Measurements from ENCODE around the gene IL17F. TPM values are rescaled to one million over a fixed set of nuclear protein-coding genes. Genes with fewer than 3 reads are reported as not detected.

The IL17F gene
- total RNA-seq, 1 experiment from 2014 or later: not detected

DNA sequence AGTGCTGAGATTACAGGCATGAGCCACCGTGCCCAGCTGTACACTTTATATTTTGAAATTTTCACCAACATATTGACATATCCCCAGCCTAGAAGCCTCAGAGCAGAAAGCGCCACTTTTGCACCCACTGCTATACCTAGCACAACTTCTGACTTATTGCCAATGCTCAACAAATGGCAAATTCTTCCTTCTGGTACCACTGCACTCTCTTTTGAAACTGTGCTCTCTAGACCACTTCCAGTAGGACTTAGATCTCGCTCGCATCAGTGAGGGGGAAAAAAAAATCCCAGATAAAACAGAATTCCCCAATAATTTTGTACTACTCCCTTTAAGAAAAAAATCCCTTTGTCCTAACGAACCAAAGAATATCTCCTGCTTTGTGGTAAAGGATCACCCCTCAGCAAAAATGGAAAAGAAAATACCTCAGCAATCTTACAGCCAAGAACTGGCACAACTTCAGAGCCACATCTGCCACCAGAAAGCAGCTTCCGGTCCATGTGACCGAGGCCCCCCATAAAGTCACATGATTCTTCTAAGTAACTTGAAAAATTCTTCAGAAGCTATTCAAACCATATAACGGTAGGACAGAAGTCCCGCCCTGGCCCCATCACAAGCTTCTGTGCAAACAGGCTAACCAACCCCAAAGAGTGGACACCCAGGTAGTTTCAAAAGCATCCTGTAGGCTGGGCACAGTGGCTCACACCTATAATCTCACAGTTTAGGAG, 18.5 kb upstream of the IL17F start:
- TF ChIP-seq, protein P1, sequence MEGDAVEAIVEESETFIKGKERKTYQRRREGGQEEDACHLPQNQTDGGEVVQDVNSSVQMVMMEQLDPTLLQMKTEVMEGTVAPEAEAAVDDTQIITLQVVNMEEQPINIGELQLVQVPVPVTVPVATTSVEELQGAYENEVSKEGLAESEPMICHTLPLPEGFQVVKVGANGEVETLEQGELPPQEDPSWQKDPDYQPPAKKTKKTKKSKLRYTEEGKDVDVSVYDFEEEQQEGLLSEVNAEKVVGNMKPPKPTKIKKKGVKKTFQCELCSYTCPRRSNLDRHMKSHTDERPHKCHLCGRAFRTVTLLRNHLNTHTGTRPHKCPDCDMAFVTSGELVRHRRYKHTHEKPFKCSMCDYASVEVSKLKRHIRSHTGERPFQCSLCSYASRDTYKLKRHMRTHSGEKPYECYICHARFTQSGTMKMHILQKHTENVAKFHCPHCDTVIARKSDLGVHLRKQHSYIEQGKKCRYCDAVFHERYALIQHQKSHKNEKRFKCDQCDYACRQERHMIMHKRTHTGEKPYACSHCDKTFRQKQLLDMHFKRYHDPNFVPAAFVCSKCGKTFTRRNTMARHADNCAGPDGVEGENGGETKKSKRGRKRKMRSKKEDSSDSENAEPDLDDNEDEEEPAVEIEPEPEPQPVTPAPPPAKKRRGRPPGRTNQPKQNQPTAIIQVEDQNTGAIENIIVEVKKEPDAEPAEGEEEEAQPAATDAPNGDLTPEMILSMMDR (conservative IDR thresholded peaks at IDR 0.05): no peak
- TF ChIP-seq EZH2 (IDR thresholded peaks at IDR 0.05; ENCODE audit: low read depth): no peak
- intact Hi-C loops (cut with micrococcal nuclease; ENCODE audit: unreplicated experiment): loop anchor here (2.0 kb wide), 1 partner anchor 100 kb away; no protein-coding TSS in a partner anchor
- POLR2A ChIA-PET (ENCODE audit: unreplicated experiment): no interaction called here
- no peaks in the 10 kb centered on the region for H3K79me2 ChIP-seq (ENCODE audit: low read depth)
- no peak overlapping the region for H2AFZ ChIP-seq
- H3K4me3 ChIP-seq: no peak overlapping the region
- peaks cover 26% of the 10 kb centered on the region for H3F3A ChIP-seq (ENCODE audit: insufficient read depth, low read depth)
- peaks cover 33% of the 10 kb centered on the region; the same call in 1 of the 2 replicates for H3K36me3 ChIP-seq (ENCODE audit: low read depth)
- CTCF ChIA-PET: interaction anchor here (0.7 to 1.6 kb wide), 2 partner anchors 21 to 139 kb away, joined by 3 to 5 read pairs; no protein-coding TSS in a partner anchor
- no peak overlapping the region for H3K4me2 ChIP-seq
- H3K9me2 ChIP-seq (ENCODE audit: insufficient read depth): no peaks in the 10 kb centered on the region
- no peak for DNase-seq
- no peaks in the 10 kb centered on the region for H4K20me1 ChIP-seq (ENCODE audit: insufficient read depth)
- no peaks in the 10 kb centered on the region for H3K4me1 ChIP-seq (replicated peaks; ENCODE audit: insufficient read depth)
- H3K27ac ChIP-seq: no peak overlapping the region
- no peaks in the 10 kb centered on the region for H3K9me3 ChIP-seq (ENCODE audit: insufficient read depth, low read depth)
- no TSS peak for BruUV-seq (replicated peaks)
- H3K27me3 ChIP-seq (ENCODE audit: insufficient read depth, low read depth): no peaks in the 10 kb centered on the region

DNA sequence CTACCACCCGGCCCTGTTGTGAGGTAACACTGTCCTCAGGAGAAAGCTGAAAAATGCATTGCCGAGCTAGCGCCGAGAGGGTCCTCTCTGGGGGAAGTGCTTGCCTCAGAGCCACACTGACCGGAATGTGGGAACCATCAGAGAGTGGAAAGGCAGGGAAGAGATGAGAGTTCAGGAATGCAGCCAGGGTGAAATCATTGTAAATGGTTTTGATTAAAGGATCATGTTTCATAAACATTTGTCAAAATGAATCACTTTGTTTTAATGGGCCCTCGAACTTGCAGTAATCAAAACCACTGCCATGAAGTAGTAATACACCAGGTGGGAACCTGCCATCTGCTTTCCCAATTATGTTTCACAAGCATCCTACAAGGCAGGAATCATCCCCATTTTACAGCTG, 16.9 kb upstream of the IL17F start:
- Histone ChIP-seq H3K4me1 (replicated peaks; ENCODE audit: insufficient read depth) (no peaks in the 10 kb centered on the region), H3F3A (ENCODE audit: insufficient read depth, low read depth) (peaks cover 24% of the 10 kb centered on the region), H3K79me2 (ENCODE audit: low read depth) (no peaks in the 10 kb centered on the region), H2AFZ (no peak overlapping the region), H3K27me3 (ENCODE audit: insufficient read depth, low read depth) (no peaks in the 10 kb centered on the region), H3K9me2 (ENCODE audit: insufficient read depth) (no peaks in the 10 kb centered on the region), H3K27ac (no peak overlapping the region), H3K4me3 (no peak overlapping the region), H4K20me1 (ENCODE audit: insufficient read depth) (no peaks in the 10 kb centered on the region), H3K4me2 (no peak overlapping the region), H3K9me3 (ENCODE audit: insufficient read depth, low read depth) (no peaks in the 10 kb centered on the region), H3K36me3 (ENCODE audit: low read depth) (peaks cover 27% of the 10 kb centered on the region; the same call in 1 of the 2 replicates)
- no TSS peak for BruUV-seq (replicated peaks)
- ChIA-PET POLR2A (ENCODE audit: unreplicated experiment) (no interaction called here), CTCF (no interaction called here)
- intact Hi-C loops (cut with micrococcal nuclease; ENCODE audit: unreplicated experiment): no loop called here
- no peak for DNase-seq
- no peak for TF ChIP-seq EZH2 (IDR thresholded peaks at IDR 0.05; ENCODE audit: low read depth)

DNA sequence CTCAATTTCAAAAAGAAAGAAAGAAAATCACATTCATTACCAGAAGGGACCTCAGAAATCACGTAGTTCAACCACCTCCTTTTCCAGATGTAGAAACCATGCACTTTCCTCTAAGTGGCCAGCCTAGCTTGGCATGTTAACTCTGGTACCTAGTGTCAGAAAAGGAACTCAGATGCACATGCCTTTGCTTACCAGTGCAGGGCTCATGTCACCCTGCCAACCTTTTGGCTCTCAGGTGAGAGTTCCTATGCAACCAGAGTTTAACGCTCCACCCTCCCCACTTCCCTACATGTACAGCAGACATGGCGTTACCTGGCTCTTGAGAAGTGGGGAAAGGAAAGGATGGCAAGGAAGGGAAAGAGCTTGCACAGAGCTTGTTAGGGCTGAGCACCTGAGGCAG, 16.3 kb upstream of the IL17F start:
- Histone ChIP-seq H3K27ac (no peak overlapping the region), H3K79me2 (ENCODE audit: low read depth) (no peaks in the 10 kb centered on the region), H3K4me2 (no peak overlapping the region), H3K9me3 (ENCODE audit: insufficient read depth, low read depth) (no peaks in the 10 kb centered on the region), H3F3A (ENCODE audit: insufficient read depth, low read depth) (peaks cover 18% of the 10 kb centered on the region), H3K4me3 (no peak overlapping the region), H4K20me1 (ENCODE audit: insufficient read depth) (no peaks in the 10 kb centered on the region), H3K9me2 (ENCODE audit: insufficient read depth) (no peaks in the 10 kb centered on the region), H2AFZ (no peak overlapping the region), H3K4me1 (replicated peaks; ENCODE audit: insufficient read depth) (no peaks in the 10 kb centered on the region), H3K36me3 (ENCODE audit: low read depth) (0 out of 2 replicates have a peak, but pooled peaks cover 24% of the 10 kb centered on the region), H3K27me3 (ENCODE audit: insufficient read depth, low read depth) (no peaks in the 10 kb centered on the region)
- POLR2A ChIA-PET (ENCODE audit: unreplicated experiment): no interaction called here
- no TSS peak for BruUV-seq (replicated peaks)
- TF ChIP-seq, protein P1 (conservative IDR thresholded peaks at IDR 0.05): no peak
- TF ChIP-seq EZH2 (IDR thresholded peaks at IDR 0.05; ENCODE audit: low read depth): no peak
- DNase-seq: no peak
- intact Hi-C loops (cut with micrococcal nuclease; ENCODE audit: unreplicated experiment): no loop called here
- CTCF ChIA-PET: interaction anchor here (0.7 kb wide), 1 partner anchor 95 kb away, joined by 3 read pairs; no protein-coding TSS in a partner anchor

Measured in PC-9 (cell line).